H54 (cell line): Measurements from ENCODE around the gene CCDC184.
A peak's percentile ranks its signal among the peaks of the same experiment; 100 is the strongest.
"Not testable (repeated sequence)": the region's sequence is repeated elsewhere in the genome, so short reads cannot be mapped to it uniquely, and the experiment has no call there.

Experiments used
- DNase-seq: peaks from one replicate; pipeline ENCODE4 v3.0.0; 2011; ENCODE audit warnings: low spot score, mixed read lengths; ENCODE audit not compliant: insufficient read length
- FAIRE-seq: peaks from 3 replicates; lab custom pipeline; 2011; peaks lifted over from hg19 to GRCh38; lab: Jason Lieb, UNC
- POLR2A ChIP-seq: IDR thresholded peaks from 2 replicates; pipeline ENCODE4 v1.6.1; 2011; ENCODE audit warnings: low read depth, mild to moderate bottlenecking, low read length

Gene CCDC184

DNA sequence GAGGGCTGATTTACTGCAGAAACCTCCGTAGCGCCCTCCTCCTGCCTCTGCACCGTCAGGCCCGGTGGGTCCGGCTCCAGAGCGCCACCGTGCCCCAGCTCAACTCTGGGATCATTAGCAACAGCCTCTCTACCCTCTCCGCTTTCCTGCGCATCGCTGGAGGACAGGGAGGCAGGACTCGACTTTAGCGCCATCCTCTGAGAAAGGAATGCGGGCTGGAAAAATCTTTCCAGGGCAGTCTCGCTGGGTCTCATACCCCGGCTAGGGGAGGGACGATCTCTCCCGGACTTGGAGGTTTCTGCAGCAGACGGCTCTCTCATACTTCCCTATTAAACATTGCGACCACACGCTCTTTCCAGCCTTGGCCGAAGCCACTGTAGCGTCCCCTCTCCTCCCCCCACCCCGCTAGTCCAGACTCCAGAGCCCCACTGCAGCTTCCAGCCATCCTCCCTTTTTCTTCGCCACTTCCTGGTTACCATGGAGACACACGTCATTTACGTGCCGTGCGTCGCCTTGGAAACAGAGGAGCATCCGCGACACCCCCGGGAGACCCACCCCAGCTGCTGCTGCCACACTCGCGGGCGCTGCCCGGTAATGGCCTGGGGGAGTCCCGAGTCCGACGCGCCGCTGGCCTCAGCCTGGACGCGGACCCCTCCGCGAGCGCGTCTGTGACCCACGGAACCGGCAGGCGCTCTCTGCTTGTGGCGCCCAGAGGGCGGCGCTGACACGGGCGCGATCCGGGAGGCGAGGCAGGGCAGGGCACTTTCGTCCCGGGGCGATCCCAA is at the start of gene CCDC184:
Gene CCDC184 (plus strand): TSS at position 554 of the 785 bp plus-strand sequence. CDS start 479 bp downstream, outside the sequence.
- FAIRE-seq (no peak), DNase-seq (peak; percentile 44)
- 0 out of 2 replicates have a peak, but pooled peaks have one; percentile 9 for TF ChIP-seq POLR2A

- TF ChIP-seq POLR2A = no peak
- DNase-seq (no peak), FAIRE-seq (no peak)
Observed at GRCh38 chr12:48135027-48135426, 48.4 kb upstream of the CCDC184 start.

DNA sequence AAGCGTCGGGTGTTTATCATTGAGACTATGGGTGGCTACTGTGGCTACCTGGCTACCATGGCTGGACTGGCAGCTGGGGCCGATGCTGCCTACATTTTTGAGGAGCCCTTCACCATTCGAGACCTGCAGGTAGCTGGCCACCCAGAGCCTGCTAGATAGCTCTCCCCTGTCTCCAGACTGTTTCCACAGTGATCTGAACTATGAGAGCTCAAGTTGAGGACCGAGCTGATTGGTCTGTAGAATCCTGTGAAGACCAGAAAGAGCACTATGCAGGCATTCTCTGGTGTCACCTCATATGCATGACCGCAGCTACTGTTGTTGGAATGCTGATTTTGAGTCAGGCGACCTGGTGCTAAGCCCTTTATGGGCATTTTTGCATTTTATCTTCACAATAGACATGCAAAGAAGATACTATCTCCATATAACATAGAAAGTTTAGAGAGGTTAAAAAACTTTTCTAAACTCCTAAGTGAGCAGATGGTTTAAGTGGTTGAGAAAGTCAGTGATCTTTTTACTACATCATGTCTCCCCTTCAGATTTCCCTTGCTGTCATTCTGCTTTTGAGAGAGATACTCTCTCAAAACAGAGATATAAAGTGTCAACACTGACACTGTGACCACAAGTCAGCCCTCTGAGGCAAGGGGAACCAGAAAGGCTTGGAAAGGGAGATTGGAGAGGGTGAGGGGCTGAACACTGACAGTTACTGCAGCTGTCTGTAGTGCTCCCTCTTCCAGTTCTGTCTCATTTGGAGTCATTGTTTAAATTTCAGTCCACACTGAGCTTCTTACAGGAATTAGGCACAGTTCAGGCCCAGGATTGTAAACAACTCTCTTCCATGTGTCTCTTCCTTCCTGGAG is 40.4 kb upstream of the CCDC184 start:
- no peak for TF ChIP-seq POLR2A
- FAIRE-seq (no peak), DNase-seq (no peak)

GRCh38 chr12:48143898-48144297 is 39.5 kb upstream of the CCDC184 start:
- FAIRE-seq = no peak
- DNase-seq = no peak

DNA sequence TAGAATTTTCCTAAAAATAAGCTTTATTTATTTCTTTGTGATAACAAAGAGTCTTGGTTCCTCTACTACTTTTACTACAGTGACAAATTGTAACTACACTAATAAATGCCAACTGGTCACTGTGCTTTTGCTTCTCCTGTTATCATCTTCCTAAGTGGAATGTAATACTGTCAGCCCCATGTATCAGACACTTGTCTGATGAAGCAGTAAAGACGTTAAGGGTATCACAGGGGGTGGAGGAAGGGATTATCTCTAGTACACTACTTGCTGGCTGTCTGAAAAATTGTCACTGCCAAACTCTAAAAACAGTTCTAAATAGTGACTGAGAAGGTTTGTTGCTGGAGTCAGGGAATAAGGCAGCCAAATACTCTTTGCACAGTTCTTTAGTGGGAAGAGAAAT is 37.5 kb upstream of the CCDC184 start:
- no peak for TF ChIP-seq POLR2A
- no peak for DNase-seq
- no peak for FAIRE-seq

More at GRCh38 chr12:48143898-48144297, 39.5 kb upstream of the CCDC184 start:
- no peak for TF ChIP-seq POLR2A

GRCh38 chr12:48151103-48151771 is 32.2 kb upstream of the CCDC184 start:
- no peak for DNase-seq
- no peak for TF ChIP-seq POLR2A
- FAIRE-seq = peak; percentile 36

- not testable (repeated sequence) for FAIRE-seq, DNase-seq
Observed at GRCh38 chr12:48155786-48156185, 27.7 kb upstream of the CCDC184 start.

- FAIRE-seq (no peak), DNase-seq (no peak)
- TF ChIP-seq POLR2A = no peak
Observed at GRCh38 chr12:48156652-48157017, 26.8 kb upstream of the CCDC184 start.

DNA sequence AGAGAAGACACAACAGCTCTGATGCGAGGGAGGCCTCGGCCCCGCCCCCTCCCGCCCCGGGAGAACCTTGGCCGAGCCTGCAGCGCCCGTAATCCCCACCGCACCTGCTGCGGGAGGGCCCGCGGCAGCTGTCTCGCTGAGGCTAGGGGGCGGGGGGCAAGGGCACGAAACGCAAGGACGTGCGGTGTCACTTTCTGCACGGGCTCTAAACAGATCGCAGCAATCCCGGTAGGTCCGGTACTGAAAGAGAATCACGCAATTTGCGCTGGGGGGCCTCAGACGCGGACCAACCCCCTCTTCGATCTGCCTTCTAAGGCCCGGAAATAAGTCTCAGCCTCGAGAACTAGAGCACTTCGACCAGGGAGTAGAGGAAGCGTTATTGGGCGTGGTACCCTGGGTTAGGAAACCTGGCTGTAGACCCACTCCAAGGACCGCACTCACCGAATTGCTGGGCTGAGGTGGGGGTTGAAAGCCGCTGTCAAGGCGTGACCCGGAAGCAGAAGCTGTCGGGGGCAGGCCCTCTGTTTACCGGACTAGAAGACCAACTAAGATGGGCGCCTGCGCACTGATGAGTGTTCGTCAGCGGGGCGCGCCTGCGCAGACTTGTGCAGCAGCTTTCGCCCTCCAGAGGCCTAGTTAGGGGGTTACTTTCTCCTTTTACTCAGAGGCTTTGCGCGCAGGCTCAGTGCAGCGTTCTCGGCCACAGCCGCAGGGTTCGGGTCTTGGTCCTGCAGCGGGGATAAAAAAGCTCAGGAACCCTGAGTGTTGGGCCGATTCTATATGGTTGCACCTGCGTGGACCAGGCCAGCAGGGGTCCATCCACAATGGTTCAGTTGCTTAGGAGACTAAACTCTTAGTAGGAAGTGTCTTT is 26.2 kb upstream of the CCDC184 start, which contains the start of gene ASB8:
Gene ASB8 (minus strand): TSS at position 498 of the 871 bp plus-strand sequence. CDS start 4,019 bp downstream, outside the sequence.
- DNase-seq = peak; percentile 91
- FAIRE-seq = peak; percentile 77
- no peak for TF ChIP-seq POLR2A

DNA sequence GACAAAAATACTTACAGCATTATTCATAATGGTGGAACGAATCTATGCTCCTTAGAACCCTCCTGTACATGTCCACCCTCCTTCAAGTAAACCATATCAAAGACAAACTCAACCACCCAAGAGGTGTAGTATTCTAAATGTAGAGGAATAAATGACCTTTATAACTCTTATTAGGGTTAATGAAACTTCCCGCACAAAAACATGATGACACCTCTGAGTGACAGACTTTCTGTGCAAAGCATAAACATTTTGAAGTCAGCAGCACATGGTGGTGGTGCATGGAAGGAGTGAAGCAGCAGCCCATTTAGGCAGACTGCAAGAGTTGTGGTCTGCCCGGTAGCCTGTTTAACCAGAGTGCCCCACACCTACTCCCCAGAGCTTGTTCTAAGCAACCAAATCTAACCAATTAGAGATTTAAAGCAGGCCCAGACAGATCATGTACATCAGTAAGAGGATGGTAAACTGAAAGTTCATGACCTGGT is 25.5 kb upstream of the CCDC184 start:
- no peak for FAIRE-seq
- DNase-seq = no peak
- TF ChIP-seq POLR2A = no peak

GRCh38 chr12:48160046-48160445 is 23.4 kb upstream of the CCDC184 start:
- TF ChIP-seq POLR2A = no peak
- no peak for FAIRE-seq
- no peak for DNase-seq

GRCh38 chr12:48160807-48161206 is 22.6 kb upstream of the CCDC184 start:
- no peak for TF ChIP-seq POLR2A
- FAIRE-seq = no peak
- DNase-seq = no peak
